H4 (cell line): ENCODE measurements around the gene RGPD6. TPM values are rescaled to one million over a fixed set of nuclear protein-coding genes. Genes with fewer than 3 reads are reported as not detected.
"Not testable (repeated sequence)": the region's sequence is repeated elsewhere in the genome, so short reads cannot be mapped to it uniquely, and the experiment has no call there.

Experiments used
- DNase-seq: peaks from one replicate; pipeline ENCODE4 v3.0.0-alpha.2; 2015; ENCODE audit warnings: low spot score
- total RNA-seq: library from RNA; depleted of rRNA; stranded (reverse); fragments of >200 nt; shearing (Covaris generic); gene quantifications from 2 replicates; pipeline ENCODE4 v1.2.3, GENCODE V29; 2014; rRNA removed

Gene RGPD6
- total RNA-seq: 6.3 and 8.3 TPM in 2 replicates

- not testable (repeated sequence) for DNase-seq
These were observed at the start of gene RGPD6 for GRCh38 chr2:110576763-110577416. RGPD6 (minus strand) TSS chr2:110577222; CDS start chr2:110577024, 198 bp downstream.

- DNase-seq: not testable (repeated sequence)
These were observed 42.4 kb upstream of the RGPD6 start for GRCh38 chr2:110619326-110619939.

- DNase-seq: not testable (repeated sequence)
These were observed 36.9 kb upstream of the RGPD6 start for GRCh38 chr2:110613927-110614326.

- DNase-seq: not testable (repeated sequence)
These were observed 33.7 kb upstream of the RGPD6 start for GRCh38 chr2:110610613-110611250.

GRCh38 chr2:110609843-110610612, 33.0 kb upstream of the RGPD6 start:
- not testable (repeated sequence) for DNase-seq

- not testable (repeated sequence) for DNase-seq
These were observed 31.9 kb upstream of the RGPD6 start for GRCh38 chr2:110608788-110609502.

GRCh38 chr2:110605057-110605456, 28.0 kb upstream of the RGPD6 start:
- not testable (repeated sequence) for DNase-seq

- not testable (repeated sequence) for DNase-seq
These were observed 27.0 kb upstream of the RGPD6 start for GRCh38 chr2:110603917-110604591.

GRCh38 chr2:110602139-110602538, 25.1 kb upstream of the RGPD6 start:
- DNase-seq: not testable (repeated sequence)

- DNase-seq: not testable (repeated sequence)
These were observed 15.0 kb upstream of the RGPD6 start for GRCh38 chr2:110591973-110592372.

GRCh38 chr2:110589677-110590330, 12.8 kb upstream of the RGPD6 start:
- not testable (repeated sequence) for DNase-seq

- DNase-seq: not testable (repeated sequence)
These were observed 11.5 kb upstream of the RGPD6 start for GRCh38 chr2:110588520-110588919.

- DNase-seq: not testable (repeated sequence)
These were observed 2.4 kb upstream of the RGPD6 start for GRCh38 chr2:110579216-110579965.

- DNase-seq: not testable (repeated sequence)
These were observed 1.4 kb upstream of the RGPD6 start for GRCh38 chr2:110578429-110578828.

GRCh38 chr2:110499755-110500377, 77.2 kb downstream of the RGPD6 start:
- not testable (repeated sequence) for DNase-seq

- DNase-seq: not testable (repeated sequence)
These were observed 81.0 kb downstream of the RGPD6 start for GRCh38 chr2:110496027-110496426.

GRCh38 chr2:110494488-110494887, 82.5 kb downstream of the RGPD6 start:
- not testable (repeated sequence) for DNase-seq

- not testable (repeated sequence) for DNase-seq
These were observed 88.0 kb downstream of the RGPD6 start for GRCh38 chr2:110488991-110489390.

- DNase-seq: not testable (repeated sequence)
These were observed 94.3 kb downstream of the RGPD6 start for GRCh38 chr2:110482697-110483096.
